GM12878 (cell line): ENCODE data around the gene ARMC6. TPM values are rescaled to one million over a fixed set of nuclear protein-coding genes. Genes with fewer than 3 reads are reported as not detected.

Source experiments
- EED ChIP-seq: sonication (generic); IDR thresholded peaks from 2 replicates; pipeline ENCODE4 v1.6.1; 2016; ENCODE audit warnings: antibody characterized with exemption, low read depth
- MTA3 ChIP-seq: IDR thresholded peaks from 2 replicates; pipeline ENCODE4 v1.6.1; 2012; ENCODE audit warnings: low read length, inconsistent platforms, borderline replicate concordance
- NFYA ChIP-seq: IDR thresholded peaks from 2 replicates; pipeline ENCODE4 v1.6.1; 2011; ENCODE audit warnings: low read depth, mild to moderate bottlenecking, low read length, improper control_type of control experiment, borderline replicate concordance
- NFYB ChIP-seq: IDR thresholded peaks from 2 replicates; pipeline ENCODE4 v1.6.1; 2011; ENCODE audit warnings: low read depth, mild to moderate bottlenecking, low read length, improper control_type of control experiment, moderate library complexity; ENCODE audit not compliant: insufficient read depth
- SMC3 ChIP-seq: IDR thresholded peaks from 2 replicates; pipeline ENCODE4 v1.6.1; 2011; ENCODE audit warnings: low read length, improper control_type of control experiment, borderline replicate concordance
- SUZ12 ChIP-seq: fragments of 200-600 bp; sonication (generic); IDR thresholded peaks from one replicate; pipeline ENCODE4 v1.6.1; 2018; ENCODE audit warnings: antibody characterized with exemption, mild to moderate bottlenecking; ENCODE audit not compliant: unreplicated experiment
- polyA plus RNA-seq, 11 experiments: library from polyadenylated mRNA; depleted of rRNA in 4 of 11; unstranded in 6 of 11; stranded (reverse) in 5 of 11; fragments of >200 nt; fragmentation: Nextera tagmentation in 4 of 11; fragmentation: Illumina TruSeq in 1 of 11; extraction: Ambion mirVana in 4 of 11; extraction: Trizol in 1 of 11; gene quantifications; 1 replicate in 1 of 11; 2 replicates in 10 of 11; pipeline versions ENCODE4 v1.2.1 to v1.2.3, GENCODE V29; 2011 to 2016; ENCODE audit warnings: inconsistent platforms in 2 of 11, missing spikeins in 2 of 11, low read depth in 1 of 11
- total RNA-seq, 4 experiments: library from RNA; depleted of rRNA in 3 of 4; stranded (reverse); fragments of >200 nt in 3 of 4; fragmentation: Illumina TruSeq in 1 of 4; extraction: Trizol in 1 of 4; gene quantifications; 2 replicates each; pipeline versions ENCODE4 v1.2.1 to v1.2.3, GENCODE V29; 2013 to 2021
- TF ChIP-seq, protein P1 (sequence below): fragments of 150-350 bp; IDR thresholded peaks from 2 replicates; pipeline ENCODE4 v1.6.1; 2016; ENCODE audit warnings: low read depth, low read length
- TF ChIP-seq, protein P2 (sequence below): IDR thresholded peaks from 2 replicates; pipeline ENCODE4 v1.6.1; 2012; ENCODE audit warnings: low read depth, low read length, improper control_type of control experiment
- TF ChIP-seq, protein P3 (sequence below), 3 experiments: IDR thresholded peaks in 2 of 3; conservative IDR thresholded peaks in 1 of 3; 2 replicates each; pipeline ENCODE4 v1.5.1; 2011; ENCODE audit warnings: low read depth in 3 of 3, low read length in 3 of 3, mild to moderate bottlenecking in 3 of 3, control low read depth in 2 of 3, moderate library complexity in 2 of 3, inconsistent platforms in 1 of 3, mixed read lengths in 1 of 3; ENCODE audit not compliant: control insufficient read depth in 2 of 3, insufficient read depth in 1 of 3; ENCODE audit errors: extremely low read depth in 1 of 3

ARMC6 gene
- total and polyA plus RNA-seq, 10 of the 15 experiments (the other 5 are each of a cell fraction or from before 2014, with no cell fraction given): 1.1 to 64.4 (median 41.6) TPM

DNA sequence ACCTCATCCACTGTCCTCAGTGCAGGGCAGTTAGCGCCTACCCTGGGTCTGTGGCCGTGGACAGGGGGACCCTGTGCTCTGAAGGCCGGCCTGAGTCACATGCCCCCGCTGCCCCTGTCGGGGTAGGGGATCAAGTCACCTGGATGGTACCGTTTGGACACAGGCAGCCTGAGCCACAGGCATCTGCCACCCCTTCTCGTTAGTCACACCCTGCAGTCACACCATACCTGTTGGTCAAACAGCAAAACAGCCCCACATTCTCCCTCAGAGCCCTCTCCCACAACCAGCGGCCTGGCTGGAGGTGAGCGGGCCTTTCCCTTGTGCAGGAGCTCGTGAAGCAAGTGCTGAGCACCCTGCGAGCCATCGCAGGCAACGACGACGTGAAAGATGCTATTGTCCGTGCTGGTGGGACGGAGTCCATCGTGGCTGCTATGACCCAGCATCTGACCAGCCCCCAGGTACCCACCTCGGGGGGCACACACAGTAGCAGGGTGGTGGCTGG is 21.6 kb downstream of the ARMC6 start (continued):
- TF ChIP-seq, protein P1, sequence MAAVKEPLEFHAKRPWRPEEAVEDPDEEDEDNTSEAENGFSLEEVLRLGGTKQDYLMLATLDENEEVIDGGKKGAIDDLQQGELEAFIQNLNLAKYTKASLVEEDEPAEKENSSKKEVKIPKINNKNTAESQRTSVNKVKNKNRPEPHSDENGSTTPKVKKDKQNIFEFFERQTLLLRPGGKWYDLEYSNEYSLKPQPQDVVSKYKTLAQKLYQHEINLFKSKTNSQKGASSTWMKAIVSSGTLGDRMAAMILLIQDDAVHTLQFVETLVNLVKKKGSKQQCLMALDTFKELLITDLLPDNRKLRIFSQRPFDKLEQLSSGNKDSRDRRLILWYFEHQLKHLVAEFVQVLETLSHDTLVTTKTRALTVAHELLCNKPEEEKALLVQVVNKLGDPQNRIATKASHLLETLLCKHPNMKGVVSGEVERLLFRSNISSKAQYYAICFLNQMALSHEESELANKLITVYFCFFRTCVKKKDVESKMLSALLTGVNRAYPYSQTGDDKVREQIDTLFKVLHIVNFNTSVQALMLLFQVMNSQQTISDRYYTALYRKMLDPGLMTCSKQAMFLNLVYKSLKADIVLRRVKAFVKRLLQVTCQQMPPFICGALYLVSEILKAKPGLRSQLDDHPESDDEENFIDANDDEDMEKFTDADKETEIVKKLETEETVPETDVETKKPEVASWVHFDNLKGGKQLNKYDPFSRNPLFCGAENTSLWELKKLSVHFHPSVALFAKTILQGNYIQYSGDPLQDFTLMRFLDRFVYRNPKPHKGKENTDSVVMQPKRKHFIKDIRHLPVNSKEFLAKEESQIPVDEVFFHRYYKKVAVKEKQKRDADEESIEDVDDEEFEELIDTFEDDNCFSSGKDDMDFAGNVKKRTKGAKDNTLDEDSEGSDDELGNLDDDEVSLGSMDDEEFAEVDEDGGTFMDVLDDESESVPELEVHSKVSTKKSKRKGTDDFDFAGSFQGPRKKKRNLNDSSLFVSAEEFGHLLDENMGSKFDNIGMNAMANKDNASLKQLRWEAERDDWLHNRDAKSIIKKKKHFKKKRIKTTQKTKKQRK: no peak
- TF ChIP-seq EED: no peak
- no peak for TF ChIP-seq MTA3
- no peak for TF ChIP-seq NFYA
- TF ChIP-seq, protein P2, sequence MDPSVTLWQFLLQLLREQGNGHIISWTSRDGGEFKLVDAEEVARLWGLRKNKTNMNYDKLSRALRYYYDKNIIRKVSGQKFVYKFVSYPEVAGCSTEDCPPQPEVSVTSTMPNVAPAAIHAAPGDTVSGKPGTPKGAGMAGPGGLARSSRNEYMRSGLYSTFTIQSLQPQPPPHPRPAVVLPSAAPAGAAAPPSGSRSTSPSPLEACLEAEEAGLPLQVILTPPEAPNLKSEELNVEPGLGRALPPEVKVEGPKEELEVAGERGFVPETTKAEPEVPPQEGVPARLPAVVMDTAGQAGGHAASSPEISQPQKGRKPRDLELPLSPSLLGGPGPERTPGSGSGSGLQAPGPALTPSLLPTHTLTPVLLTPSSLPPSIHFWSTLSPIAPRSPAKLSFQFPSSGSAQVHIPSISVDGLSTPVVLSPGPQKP: no peak
- TF ChIP-seq SMC3: no peak
- no peak for TF ChIP-seq SUZ12
- TF ChIP-seq NFYB: no peak
- TF ChIP-seq, protein P3, sequence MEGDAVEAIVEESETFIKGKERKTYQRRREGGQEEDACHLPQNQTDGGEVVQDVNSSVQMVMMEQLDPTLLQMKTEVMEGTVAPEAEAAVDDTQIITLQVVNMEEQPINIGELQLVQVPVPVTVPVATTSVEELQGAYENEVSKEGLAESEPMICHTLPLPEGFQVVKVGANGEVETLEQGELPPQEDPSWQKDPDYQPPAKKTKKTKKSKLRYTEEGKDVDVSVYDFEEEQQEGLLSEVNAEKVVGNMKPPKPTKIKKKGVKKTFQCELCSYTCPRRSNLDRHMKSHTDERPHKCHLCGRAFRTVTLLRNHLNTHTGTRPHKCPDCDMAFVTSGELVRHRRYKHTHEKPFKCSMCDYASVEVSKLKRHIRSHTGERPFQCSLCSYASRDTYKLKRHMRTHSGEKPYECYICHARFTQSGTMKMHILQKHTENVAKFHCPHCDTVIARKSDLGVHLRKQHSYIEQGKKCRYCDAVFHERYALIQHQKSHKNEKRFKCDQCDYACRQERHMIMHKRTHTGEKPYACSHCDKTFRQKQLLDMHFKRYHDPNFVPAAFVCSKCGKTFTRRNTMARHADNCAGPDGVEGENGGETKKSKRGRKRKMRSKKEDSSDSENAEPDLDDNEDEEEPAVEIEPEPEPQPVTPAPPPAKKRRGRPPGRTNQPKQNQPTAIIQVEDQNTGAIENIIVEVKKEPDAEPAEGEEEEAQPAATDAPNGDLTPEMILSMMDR (IDR thresholded peaks at IDR 0.05 in 2 of 3, conservative IDR thresholded peaks at IDR 0.05 in 1 of 3; ENCODE audit: control insufficient read depth in 2 of 3, extremely low read depth in 1 of 3, insufficient read depth in 1 of 3, low read depth in 3 of 3, low read length in 3 of 3): no peak
